GM10266 (cell line): ENCODE results near the gene AIRE.
"Not testable (repeated sequence)": the region's sequence is repeated elsewhere in the genome, so short reads cannot be mapped to it uniquely, and the experiment has no call there.

Source experiments
- DNase-seq: peaks from one replicate; pipeline ENCODE4 v3.0.0; 2012; ENCODE audit errors: extremely low spot score
- TF ChIP-seq, protein P1 (sequence below): IDR thresholded peaks from 2 replicates; pipeline ENCODE4 v1.5.1; 2012; ENCODE audit warnings: mild to moderate bottlenecking, low read depth; ENCODE audit not compliant: control insufficient read depth, insufficient read depth; ENCODE audit errors: missing control alignments

AIRE gene

GRCh38 chr21:44285138-44285992 is at the start of gene AIRE:
Gene AIRE, plus strand, starts transcription at chr21:44285876. Its CDS starts 131 bp downstream, at chr21:44286007.
- TF ChIP-seq, protein P1, sequence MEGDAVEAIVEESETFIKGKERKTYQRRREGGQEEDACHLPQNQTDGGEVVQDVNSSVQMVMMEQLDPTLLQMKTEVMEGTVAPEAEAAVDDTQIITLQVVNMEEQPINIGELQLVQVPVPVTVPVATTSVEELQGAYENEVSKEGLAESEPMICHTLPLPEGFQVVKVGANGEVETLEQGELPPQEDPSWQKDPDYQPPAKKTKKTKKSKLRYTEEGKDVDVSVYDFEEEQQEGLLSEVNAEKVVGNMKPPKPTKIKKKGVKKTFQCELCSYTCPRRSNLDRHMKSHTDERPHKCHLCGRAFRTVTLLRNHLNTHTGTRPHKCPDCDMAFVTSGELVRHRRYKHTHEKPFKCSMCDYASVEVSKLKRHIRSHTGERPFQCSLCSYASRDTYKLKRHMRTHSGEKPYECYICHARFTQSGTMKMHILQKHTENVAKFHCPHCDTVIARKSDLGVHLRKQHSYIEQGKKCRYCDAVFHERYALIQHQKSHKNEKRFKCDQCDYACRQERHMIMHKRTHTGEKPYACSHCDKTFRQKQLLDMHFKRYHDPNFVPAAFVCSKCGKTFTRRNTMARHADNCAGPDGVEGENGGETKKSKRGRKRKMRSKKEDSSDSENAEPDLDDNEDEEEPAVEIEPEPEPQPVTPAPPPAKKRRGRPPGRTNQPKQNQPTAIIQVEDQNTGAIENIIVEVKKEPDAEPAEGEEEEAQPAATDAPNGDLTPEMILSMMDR: no peak
- DNase-seq: no peak

- not testable (repeated sequence) for DNase-seq
Observed at GRCh38 chr21:44240353-44240752, 45.3 kb upstream of the AIRE start.

- not testable (repeated sequence) for DNase-seq
Observed at GRCh38 chr21:44240842-44241241, 44.8 kb upstream of the AIRE start, which contains the start of gene ICOSLG. Gene ICOSLG, minus strand, starts transcription at chr21:44240943. Its CDS starts 126 bp downstream, at chr21:44240817.

DNA sequence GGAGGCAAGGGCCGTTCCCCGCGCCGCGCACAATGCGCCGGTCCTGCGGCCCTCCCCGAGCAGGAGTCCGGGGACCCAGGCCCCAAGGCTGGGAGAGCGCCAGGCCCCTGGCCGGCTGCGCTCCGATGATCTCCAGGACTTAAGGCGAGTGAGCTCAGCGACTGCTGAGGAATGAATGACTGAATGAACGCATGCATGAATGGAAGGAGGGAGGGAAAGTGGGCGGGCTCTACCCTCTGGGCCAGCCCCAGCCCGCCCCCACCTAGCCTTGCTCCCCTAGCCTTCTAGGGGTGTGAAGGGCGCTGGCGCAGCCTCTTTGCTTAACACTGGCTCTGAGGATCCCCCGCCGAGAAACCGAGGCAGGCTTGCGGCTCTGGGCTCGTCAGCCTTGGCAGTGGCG is 44.4 kb upstream of the AIRE start:
- not testable (repeated sequence) for DNase-seq

- not testable (repeated sequence) for DNase-seq
Observed at GRCh38 chr21:44243980-44244379, 41.7 kb upstream of the AIRE start.

GRCh38 chr21:44247904-44248303 is 37.8 kb upstream of the AIRE start:
- not testable (repeated sequence) for DNase-seq

DNA sequence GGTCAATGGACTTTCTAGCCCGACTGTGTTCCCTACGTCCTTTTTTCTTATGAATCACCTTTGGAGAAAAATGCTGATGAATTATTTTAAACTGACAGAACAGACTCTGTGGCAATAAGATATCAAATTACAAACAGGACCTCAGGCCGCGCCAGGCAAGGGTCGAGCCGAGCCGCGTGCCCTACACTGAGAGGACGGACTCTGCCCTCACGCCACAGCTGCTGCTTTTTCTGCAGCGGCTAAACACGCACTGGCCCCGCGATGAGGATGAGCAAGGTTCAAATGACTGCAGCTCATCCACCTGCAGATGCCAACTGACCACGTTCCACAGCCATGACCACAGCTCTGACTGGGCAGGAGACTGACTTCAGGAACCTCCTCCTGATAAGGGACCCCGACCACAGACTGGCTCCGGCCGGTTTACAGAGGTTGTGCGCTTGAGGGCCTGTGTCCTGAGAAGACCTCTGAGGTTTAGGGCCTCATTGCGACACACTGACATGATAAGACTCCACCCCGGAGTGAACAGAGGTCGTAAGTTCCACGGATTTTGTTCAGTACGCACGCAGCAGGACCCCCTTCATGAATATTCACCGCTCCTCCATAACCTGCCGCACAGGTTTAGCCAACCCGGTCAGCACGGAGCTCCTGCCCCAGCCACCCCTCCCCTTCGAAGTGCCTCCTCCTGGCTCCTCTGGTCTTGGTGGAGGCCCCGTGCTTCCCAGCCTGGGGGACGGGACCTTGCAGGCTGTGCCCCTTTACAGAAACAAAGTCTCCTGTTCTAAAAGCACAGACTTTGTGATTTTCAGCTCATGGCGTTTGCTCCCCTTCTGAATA is 36.3 kb upstream of the AIRE start:
- not testable (repeated sequence) for DNase-seq

DNA sequence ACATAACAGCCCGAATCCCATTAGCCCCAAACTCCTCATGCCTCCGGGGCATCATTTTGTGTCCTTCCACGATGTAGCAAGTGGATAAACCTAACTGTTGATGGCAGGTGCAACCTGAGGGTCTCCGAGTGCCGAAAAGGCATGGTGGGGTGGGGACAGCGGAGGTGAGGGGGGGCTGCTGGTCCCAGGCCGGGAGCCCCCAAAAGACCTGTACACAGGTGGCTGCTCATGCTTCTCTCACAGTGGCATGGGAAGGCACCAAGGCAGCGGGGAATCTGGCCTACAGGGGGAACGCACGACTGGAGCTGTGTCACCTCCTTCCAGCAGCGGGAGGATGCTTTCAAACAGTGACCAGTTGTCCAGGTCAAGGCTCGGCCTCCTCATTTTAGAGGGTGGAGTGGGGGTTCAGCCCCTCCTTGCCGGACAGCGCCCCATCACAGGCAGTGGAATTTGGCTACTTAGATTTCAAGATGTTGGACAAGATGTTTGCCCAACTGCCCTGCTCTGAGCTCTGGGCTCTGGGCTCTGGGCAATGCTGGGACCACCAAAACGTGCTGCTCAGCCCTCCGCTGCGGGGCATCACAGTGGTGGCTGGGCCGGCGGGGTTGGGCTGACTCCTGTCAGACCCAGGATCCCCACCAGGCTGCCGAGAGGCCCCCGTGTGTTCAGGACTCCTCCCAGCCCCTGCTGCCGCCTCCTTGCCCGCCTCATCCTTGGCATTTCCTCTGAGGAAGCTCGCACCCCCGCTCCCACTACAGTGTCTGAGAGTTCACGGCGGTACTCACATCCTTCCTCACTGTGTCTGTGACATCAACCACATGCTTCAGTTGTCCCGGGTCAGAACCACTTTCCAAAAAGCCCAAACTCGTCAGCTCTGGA is 31.6 kb upstream of the AIRE start:
- TF ChIP-seq, protein P1: no peak
- no peak for DNase-seq

DNA sequence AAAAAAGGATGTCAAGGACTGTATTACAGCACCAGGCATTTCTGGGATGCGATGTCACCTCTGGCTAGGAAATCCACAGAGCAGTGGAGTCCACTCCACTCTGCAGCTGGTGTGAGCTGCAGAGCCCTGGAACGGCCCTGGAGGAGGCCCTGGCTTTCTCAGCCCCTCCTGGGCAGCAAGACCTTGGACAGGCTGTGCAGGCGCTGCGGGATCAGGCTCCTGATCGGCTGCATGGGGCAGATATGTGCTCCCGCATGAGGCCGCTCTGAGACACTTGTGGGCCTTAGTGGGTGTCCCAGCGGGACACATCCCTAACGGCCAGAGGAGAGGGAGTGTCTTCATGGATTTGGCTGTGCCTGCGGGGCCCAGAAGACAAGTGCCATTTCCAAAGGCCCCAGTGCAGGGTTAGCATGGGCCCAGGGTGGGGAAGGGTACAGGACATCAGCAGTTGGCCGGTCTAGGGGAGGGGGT is 30.1 kb upstream of the AIRE start:
- DNase-seq: no peak
- TF ChIP-seq, protein P1: no peak

GRCh38 chr21:44258056-44258725 is 27.5 kb upstream of the AIRE start:
- DNase-seq: no peak
- TF ChIP-seq, protein P1: no peak
